HG03469 (cell line): ENCODE data around the gene LRRC28.

Experiments used
- ATAC-seq: cut with Tn5 transposase; IDR thresholded peaks from one replicate; pipeline ENCODE4 v1.9.1; 2021; ENCODE audit warnings: mild to moderate bottlenecking, moderate library complexity, moderate number of reproducible peaks; ENCODE audit not compliant: unreplicated experiment

LRRC28 gene

DNA sequence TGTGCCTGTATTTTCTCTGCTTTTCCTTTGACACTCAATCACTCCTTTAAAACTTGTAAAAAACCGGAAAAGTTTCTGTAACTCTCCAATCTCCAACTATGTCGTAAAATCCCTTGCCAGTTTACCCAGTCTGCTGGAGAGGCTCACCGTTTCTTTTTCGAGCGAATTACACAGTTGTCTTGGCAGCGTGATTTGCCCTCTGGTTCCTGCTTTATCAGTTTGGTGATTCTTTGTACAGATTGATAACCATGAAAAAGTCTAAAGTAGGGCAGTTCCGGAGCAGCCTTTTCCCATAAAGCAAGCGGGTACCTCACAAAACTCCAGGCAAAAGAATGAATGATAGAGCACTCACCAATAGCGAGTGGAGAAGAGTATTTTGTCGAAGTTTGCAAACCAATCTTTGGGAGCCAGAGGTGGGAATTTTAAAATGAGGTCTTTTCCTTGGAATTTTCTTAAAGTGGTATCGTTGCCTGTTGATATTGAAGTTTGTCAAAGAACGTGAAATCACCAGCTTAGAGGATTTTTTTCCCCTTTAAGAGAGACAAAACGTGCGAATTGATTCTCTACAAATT lies 1.9 kb upstream of the LRRC28 start, which contains the start of gene TTC23:
Gene TTC23, minus strand, starts transcription at position 312 of the 572 bp plus-strand sequence. CDS start 20,869 bp downstream, outside the sequence.
- no peak for ATAC-seq

DNA sequence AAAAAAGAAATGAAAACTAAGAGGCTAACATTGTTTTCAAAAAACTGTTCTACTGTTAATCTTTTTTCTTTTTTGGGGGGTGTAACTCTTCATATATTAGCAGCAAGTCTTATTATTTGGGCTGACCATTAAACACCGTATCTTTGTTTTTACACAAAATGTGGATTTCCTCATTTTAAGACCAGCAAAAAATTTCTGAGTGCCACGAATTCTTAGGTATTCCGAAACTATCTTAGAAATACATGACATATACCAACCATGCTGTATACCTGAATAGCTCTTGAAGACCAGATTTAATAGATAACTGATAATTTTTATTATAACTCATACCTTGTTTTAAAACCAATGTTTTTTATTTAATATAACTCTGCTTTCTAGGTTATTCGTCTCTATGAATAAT lies 1.3 kb upstream of the LRRC28 start:
- ATAC-seq: no peak

DNA sequence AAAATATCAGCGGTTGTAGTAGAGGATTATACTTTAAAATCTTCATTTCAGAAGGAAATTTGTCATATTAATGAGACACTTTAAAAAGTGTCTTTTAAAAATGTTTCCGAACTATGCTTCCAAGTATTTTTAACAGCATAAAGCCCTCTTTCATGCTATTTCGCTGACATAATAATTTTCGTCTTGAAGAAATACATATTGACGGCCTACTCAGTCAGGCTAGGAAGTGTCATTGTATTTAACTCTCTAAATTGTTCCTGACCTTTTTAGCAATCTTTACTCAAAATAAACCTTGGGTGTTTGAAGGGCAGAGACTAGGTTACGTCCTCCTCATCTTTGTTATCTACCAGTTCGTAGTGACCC lies 806 bp upstream of the LRRC28 start:
- ATAC-seq: no peak

DNA sequence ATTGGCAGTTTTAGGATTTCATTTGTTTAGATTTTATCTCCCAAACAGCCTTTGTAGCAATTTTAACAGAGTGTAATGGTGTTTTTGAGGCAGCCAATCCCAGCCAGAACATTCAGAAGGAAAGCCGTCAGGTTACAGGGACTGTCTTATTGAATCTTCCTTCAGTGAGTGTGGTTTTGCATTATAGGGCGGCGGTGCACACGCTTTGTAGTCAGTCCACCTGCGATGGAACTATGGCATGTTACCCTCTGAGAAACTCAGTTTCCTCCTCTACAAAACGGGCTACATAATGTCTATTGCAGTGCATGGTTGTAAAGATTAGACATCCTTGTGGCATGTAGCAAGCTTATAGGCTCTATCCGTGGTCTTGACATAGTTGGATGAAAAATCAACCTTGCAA lies 1.0 kb downstream of the LRRC28 start:
- no peak for ATAC-seq

DNA sequence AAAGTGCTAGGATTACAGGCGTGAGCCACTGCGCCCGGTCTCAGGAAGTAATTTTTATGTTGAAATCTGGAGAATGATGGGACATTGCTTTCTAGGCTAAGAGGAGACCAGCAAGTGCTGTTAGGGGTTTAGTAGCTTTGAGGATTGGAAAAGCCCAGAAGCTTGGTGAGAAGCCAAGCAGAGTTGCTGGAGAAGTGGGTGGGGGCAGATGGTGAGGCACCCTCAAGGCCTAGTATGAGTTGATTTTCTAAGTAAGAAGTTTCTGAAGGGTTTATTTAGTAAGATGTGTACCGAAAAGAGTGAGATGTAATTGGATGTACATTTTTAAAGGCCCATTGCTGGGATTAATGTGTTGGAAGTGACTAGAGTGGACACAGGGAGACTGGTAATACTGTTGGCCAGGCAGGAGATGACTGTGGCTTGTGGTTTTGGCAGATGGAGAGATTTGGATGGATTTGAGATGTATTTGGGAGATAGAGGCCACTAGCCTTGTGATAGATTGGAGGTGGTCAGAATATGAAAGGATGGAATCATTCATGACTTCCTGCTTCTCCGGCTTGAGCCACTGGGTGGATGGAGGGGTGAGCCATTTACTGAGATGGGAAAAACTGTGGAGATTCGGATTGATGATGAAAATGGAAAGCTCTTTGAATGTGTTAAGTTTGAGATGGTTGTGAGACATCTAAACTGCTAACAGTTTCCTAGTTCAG lies 2.3 kb downstream of the LRRC28 start:
- ATAC-seq: no peak

DNA sequence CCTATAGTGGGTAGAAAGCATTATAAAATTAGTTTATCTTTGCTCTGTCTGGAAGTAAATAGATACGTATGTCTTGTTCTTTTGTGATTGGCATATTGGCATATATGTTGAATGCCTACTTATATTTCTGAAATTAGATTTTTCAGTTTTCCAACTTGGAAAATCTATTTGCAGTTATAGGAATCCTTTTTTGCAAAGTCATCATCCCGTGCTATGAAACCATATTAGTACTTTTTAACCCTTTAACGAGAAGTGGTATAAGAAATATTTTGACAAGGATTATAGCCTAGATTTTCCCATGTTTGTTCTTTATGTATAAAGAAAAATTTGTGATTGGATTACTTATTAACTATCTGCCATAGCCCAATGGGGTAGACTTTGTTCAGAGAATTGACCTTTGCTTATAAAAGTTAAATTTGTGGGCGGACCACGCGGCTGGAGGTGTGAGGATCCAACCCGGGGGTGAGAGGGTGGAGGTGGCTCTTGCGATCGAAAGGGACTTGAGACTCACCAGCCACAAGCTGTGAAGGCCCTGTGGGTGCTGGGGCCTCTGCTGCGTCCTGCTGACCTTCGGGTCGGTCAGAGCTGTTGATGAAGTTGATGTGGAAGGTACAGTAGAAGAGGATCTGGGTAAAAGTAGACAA lies 5.9 kb downstream of the LRRC28 start:
- ATAC-seq: no peak

DNA sequence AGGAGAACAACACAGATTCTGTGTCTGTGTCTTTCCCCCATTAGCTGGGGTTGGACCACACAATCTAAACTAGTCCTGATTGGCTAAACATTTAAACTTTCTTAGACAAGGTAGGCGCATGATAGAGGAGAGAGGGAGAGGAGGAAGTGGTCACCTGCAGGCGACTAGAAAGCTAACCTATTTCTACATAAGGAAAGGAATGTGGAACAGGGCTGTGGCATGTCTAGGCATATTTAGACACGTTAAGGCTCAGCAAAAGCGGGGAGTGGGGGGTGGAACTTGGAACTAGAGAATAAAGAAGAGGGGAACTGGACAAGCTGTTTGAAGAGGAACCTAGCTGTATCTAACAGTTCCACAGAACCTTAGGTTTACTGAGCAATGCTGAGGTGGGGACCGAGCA lies 12.8 kb downstream of the LRRC28 start:
- ATAC-seq: no peak

DNA sequence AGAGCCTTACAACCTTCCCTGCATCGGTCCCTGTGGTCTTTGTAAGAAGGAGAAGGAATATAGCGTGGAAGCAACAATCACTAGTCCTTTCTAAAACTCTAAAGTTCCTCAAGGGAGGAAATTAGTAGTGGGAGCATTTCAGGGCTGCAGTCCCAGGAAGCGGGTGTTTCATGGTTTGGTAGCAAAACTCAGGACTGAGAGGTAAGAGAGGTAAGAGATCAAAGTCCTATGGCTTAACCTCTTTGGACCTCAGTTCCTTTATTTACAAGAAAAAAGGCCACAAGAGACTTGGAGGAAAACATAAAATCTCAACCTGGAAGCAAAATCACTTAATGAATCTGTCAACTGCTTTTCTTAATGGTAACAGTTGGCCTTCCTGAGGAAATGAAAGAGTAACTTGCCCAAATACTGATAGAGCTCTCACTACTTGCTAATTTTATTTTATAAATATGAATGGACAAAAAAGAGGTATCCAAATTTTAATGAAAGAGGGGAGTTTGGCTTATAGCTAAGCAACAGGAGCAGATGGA lies 14.3 kb downstream of the LRRC28 start:
- ATAC-seq: no peak

DNA sequence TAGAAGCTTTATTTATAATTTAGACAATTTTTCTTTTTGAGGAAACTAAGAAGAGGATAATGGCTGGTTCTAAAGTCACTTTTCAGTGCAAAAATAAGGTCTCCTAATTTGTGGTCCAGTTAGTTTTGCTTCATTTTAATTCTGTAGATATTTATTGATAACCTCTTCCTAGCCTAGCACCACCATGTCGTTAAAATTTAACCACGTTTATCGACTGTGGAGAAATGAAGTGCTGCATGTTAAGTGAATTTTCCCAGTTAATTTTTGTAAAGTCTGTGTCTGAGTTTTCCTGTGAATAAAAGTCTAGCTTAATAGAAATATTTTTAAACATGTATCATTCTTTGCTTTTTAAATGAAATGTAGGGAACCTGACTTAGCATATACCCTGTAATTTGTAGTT lies 16.7 kb downstream of the LRRC28 start:
- ATAC-seq: no peak

DNA sequence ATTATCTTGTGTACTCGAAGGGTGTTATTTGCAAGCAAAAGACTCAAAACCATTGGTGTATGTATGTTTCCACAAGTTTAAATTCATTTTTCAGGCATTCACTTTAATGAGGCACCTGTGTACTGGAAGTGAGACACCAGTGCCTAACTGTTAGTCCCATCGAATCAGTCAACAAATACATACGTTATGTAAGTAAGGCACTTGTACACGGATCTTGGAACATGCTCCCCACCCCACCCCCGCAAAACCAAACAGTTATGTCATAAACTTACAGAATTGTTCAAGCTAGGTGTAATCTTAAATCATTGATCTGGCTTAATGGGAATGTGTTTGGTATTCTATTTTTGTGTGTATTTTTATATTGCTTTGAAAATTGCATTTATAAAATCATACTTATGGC lies 17.1 kb downstream of the LRRC28 start:
- ATAC-seq: no peak

DNA sequence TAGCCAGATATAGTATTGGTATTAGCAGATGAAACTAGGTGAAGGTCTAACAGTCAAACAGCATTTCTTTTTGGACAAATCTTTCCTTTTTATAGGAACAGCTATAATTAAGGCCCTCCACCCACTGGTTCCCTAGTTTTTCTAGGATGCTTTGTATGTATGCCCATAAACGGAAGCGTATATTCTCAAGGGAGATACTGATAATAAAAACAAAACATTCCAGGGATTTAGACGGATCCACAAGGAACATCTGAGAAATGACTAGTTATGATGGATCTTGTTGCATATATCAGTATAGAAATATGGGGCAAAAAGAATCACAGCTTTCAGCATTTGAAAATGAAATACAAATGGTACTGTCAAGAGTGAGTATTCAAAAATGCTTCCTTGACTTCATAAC lies 22.5 kb downstream of the LRRC28 start:
- ATAC-seq: no peak

DNA sequence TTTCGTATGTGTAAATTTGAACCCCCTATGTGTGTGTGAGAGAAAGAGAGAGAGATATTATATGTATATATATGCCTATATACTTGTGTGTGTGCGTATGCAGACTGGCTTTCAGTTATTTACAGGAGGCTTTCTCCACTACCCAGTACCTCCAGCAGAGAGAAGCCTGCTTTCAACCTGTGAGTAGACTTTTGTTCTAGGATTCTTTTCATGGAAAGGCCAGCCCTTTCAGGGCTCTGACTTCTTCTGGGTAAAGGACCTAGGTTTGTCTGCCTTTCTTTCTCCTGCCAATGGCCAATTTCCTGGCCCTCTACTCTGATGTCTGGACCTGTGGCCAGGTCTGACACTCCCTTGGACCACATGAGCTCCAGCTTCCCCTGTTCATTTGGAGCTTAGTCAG lies 23.8 kb downstream of the LRRC28 start:
- ATAC-seq: no peak

DNA sequence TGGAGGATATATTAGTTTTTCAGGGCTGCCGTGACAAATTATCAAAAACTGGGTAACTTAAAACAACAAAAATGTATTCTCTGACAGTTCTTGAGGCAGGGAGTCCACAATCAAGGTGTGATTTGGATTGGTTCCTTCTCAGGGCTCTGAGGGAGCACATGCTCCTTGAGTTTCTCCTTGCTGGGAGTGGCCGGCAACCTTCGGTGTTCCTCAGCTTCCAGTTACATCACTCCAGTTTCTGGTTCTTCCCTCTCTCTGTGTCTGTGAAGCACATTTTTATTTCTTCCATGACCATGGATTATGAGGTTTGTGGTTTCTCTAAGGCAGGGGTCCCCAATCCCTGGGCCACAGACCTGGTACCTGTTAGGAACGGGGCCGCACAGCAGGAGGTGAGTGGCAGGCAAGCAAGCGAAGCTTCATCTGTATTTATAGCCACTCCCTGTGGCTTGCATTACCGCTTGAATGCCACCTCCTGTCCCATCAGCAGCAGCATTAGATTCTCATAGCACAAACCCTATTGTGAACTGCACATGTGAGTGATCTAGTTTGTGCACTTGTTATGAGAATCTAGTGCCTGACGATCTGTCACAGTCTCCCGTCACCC lies 24.3 kb downstream of the LRRC28 start:
- no peak for ATAC-seq

DNA sequence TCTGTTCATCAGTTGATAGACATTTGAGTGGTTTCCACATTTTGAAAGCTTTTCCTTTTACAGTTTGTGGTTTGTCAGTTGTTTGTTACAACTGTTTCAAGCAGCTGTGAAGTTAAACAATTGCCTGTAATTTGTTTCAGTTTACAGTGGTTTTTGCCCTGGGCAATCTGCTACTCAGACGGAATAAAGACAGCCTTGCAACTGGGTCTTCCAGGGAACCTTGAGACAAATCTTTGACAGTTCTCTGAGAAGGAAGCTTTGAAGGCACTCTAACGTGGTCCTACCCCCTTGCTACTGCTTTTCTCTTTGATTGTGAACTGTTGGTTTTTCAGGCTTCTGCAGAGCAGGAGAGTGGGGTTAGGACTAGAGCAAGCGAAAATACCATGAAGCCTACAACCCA lies 28.0 kb downstream of the LRRC28 start:
- no peak for ATAC-seq

DNA sequence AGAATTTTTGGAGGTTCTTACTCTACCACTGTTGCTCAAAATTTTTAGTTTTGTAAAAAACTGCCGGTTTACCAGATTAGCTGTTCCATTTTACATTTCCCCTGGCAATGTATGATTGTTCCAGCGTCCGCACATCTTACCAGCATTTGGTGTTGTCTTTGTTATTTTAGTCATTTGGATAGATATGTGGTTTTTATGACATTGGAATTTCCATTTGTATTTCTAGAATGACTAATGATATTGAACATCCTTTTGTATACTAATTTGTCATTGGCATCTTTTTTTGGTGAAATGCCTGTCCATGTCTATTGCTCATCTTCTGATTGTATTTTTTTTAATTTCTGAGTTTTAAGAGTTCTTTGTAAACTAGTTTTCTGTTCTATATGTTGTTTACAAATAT lies 28.5 kb downstream of the LRRC28 start:
- no peak for ATAC-seq

DNA sequence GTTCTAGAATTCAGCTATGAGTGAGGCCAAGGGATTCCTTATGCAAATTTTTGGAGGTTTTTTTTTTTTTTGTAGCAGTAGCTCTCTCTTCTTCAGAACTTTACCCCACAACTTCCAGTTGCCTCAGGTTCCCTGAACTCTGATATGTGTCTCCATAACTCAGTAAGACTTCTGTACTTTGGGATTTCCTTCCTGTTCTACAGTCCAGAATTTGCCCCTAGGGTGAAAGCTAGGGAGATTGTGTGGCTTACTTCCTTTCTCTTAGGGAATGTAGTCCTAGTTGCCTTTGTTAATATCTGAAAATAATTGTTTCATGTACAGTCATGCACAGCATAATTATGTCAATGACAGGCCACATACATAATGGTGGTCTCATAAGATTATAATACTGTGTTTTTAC lies 30.8 kb downstream of the LRRC28 start:
- no peak for ATAC-seq

DNA sequence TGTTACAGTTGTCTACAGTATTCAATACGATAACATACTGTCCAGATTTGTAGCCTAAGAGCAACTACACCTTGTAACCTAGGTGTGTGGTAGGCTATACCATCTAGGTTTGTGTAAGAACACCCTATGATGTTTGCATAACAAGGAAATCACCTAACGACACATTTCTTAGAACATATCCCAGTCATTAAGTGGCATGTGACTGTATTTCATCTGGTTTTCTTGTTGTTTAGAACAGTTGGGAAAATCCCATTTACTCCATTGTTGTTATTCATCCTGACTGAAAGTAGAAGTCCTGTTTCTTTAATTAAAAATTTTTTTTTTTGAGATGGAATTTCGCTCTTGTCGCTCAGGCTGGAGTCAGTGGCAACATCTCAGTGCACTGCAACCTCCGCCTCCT lies 31.3 kb downstream of the LRRC28 start:
- ATAC-seq: no peak

DNA sequence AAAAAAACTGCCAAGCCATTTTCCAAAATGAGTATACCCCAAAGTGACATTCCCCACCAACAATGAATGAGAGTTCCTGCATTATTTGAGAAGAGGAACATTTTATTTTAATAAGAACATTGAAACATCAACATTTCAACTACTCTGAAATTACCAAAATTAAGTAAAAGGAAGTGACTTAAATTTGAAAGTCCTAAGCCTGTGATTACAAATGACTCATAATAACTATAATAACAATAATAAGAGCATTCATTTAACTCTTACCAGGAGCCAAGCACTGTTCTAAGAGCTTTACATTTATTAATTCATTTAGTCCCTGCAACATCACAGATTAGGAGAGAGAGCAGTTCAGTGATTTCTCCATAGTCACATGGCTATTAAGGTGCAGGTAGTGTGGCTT lies 32.4 kb downstream of the LRRC28 start:
- ATAC-seq: no peak

DNA sequence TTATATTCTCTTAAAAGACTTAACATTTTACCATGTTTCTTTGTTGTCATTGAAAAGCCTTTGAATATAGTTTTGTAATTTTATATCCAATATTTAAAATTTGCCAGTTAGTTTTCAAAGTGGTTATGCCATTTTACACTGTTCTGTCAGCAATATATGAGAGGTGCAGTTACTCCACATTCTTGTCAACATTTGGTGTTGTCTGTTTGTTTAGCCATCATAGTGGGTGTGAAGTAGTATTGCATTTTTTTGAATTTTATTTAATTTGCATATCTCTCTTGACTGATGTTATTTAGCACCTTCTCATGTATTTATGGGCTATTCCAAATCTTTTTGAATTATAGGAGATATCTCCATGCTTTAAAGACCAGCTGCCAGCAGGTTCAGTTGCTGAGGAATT lies 40.4 kb downstream of the LRRC28 start:
- ATAC-seq: no peak

DNA sequence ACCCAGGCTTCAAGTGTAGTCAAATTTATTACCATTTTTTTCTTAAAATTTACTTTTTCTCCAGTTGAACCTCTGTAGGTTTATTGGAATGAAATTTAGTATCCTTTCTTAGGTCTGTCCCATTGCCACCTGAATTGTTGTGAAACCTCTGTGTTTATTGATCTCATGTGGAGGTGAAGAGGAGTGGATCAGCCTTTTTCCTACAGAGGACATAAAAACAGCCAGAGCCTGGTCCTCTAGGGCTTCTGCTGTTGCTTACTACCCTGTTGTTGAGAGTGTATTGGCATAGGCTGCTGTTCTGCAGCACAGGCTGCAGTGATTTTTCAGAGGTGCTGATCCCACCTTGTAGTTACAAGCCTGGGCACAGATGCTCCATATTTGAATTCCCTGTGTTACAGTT lies 44.6 kb downstream of the LRRC28 start:
- ATAC-seq: no peak

DNA sequence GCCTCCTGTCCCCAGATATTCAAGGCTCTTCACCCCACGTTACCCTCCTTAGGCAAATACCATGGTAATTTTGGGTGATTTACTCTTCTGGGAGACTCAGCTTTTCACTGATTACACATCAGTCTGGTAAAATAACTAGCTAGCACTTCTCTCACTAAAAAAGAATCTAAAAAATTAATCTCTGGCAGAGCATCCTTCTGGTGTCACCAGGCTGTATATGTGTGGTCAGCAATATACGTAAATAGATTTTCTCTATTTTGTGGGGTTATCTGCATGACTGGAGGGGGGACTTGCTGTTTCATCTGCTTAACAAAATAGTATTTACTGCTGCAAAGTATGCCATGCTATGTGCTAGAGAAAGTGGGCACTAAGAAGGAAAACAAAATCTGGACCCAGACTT lies 45.1 kb downstream of the LRRC28 start:
- ATAC-seq: no peak

DNA sequence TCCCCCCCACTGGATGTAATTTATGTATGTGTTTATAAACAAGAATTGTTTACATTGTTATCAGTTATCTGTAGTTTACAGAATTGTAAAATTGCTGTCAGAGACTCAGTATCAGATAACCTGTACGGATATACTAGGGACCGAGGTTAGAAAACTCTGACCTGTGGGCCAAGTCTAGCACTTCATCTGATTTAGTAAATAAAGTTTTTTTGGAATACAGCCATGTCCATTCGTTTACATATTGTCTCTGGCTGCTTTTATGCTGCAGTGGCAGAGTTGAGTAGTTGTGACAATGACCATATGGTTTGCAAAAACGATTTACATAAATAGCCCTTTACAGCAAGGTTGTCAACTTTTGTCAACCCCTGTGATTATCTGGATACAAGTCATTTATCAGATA lies 52.6 kb downstream of the LRRC28 start:
- ATAC-seq: no peak
